Lung (tissue), 12 donors: ENCODE data around the gene KLHDC3. TPM values are rescaled to one million over a fixed set of nuclear protein-coding genes. Genes with fewer than 3 reads are reported as not detected.

ENCODE experiments used
- ATAC-seq: fragments of 200-7000 bp; cut with Tn5 transposase; one replicate; pipeline ENCODE4 v1.9.1; 2020; ENCODE audit warnings: moderate number of reproducible peaks; ENCODE audit not compliant: insufficient read depth, low FRiP score
- DNase-seq, 3 donors: peaks; one replicate each; pipeline ENCODE4 v3.0.0-alpha.2; 2013 to 2017
- H3K27ac ChIP-seq, 2 donors: one replicate each; pipeline ENCODE4 v1.5.1; 2013; ENCODE audit warnings: mild to moderate bottlenecking in 2 of 2, moderate library complexity in 2 of 2, control low read depth in 1 of 2, inconsistent platforms in 1 of 2, low read depth in 1 of 2, low read length in 1 of 2
- H3K27me3 ChIP-seq, 3 donors: one replicate each; pipeline ENCODE4 v1.5.1; 2013; ENCODE audit warnings: low read length in 2 of 3; ENCODE audit not compliant: control insufficient read depth in 3 of 3, insufficient read depth in 3 of 3
- H3K36me3 ChIP-seq, 4 donors: one replicate each; pipeline ENCODE4 v1.5.1; 2013; ENCODE audit warnings: low read length in 4 of 4, mild to moderate bottlenecking in 1 of 4, moderate library complexity in 1 of 4; ENCODE audit not compliant: control insufficient read depth in 4 of 4, insufficient read depth in 4 of 4
- H3K4me1 ChIP-seq, 5 donors: one replicate each; pipeline ENCODE4 v1.5.1; 2013; ENCODE audit warnings: low read length in 5 of 5, mild to moderate bottlenecking in 2 of 5, moderate library complexity in 1 of 5; ENCODE audit not compliant: control insufficient read depth in 5 of 5, insufficient read depth in 5 of 5
- H3K4me3 ChIP-seq: one replicate; pipeline ENCODE4 v1.5.1; 2013; ENCODE audit warnings: mild to moderate bottlenecking, control low read depth, moderate library complexity
- H3K9ac ChIP-seq, 2 donors: one replicate each; pipeline ENCODE4 v1.5.1; 2013; ENCODE audit warnings: low read length in 2 of 2, control low read depth in 1 of 2; ENCODE audit not compliant: insufficient read depth in 1 of 2
- H3K9me3 ChIP-seq, 4 donors: one replicate each; pipeline ENCODE4 v1.5.1; 2013; ENCODE audit warnings: low read length in 3 of 4, mild to moderate bottlenecking in 1 of 4, moderate library complexity in 1 of 4; ENCODE audit not compliant: control insufficient read depth in 4 of 4, insufficient read depth in 3 of 4
- CTCF ChIP-seq: IDR thresholded peaks from 2 replicates; pipeline ENCODE4 v1.5.1; 2012; ENCODE audit warnings: mild to moderate bottlenecking; ENCODE audit errors: control extremely low read depth, extremely low read depth
- WGBS, 2 donors: extraction: QIAGEN DNeasy Blood & Tissue Kit; methylation state at CpG; one replicate each; pipeline ENCODE4 v1.1.7; 2013; 5-methylcytosine and 5-hydroxymethylcytosine counted together
- polyA plus RNA-seq, 2 donors: library from polyadenylated mRNA; stranded (reverse); fragments of 200-250 nt; gene quantifications; one replicate each; pipeline ENCODE4 v1.2.1, GENCODE V29; 2013
- total RNA-seq, 2 donors: library from RNA; depleted of rRNA in 1 of 2; stranded (reverse); fragments of >200 nt in 1 of 2; gene quantifications; one replicate each; pipeline ENCODE4 v1.2.1, GENCODE V29; 2014 to 2021
- donor health status: control.
- donor health status: control.
- donor health status: Bipolar disorder and iron deficiency.
- donor health status: healthy.
- donor health status: DM: yes; HTN: yes; CAD: no.

KLHDC3 gene
- total and polyA plus RNA-seq, 4 donors = 46.3 to 74.4 (median 54.5) TPM

- peaks cover 6 to 24% (median 12%) of the 10 kb centered on the region in 5 donors for H3K4me1 ChIP-seq
- peak overlapping the region; percentile 85 to 95 for H3K27ac ChIP-seq
- peak overlapping the region; percentile 92 for H3K4me3 ChIP-seq
- no peaks in the 10 kb centered on the region for H3K9me3 ChIP-seq
- TF ChIP-seq CTCF = no peak
- ATAC-seq (no peak), DNase-seq (peak in 1 of 3 donors; percentile 17)
- H3K36me3 ChIP-seq = peaks cover 0 to 2% (median 0%) of the 10 kb centered on the region in 4 donors
- H3K9ac ChIP-seq = peak overlapping the region; percentile 56 to 79
- WGBS, 2 donors = 37 to 41% methylated on average over 9 of the region's 9 CpGs
- no peaks in the 10 kb centered on the region for H3K27me3 ChIP-seq
Measured at GRCh38 chr6:42979523-42980177, 34.4 kb upstream of the KLHDC3 start.

- no peak for ATAC-seq
- Histone ChIP-seq H3K27me3 (no peaks in the 10 kb centered on the region), H3K4me1 (peaks cover 9 to 39% (median 24%) of the 10 kb centered on the region in 5 donors), H3K9me3 (no peaks in the 10 kb centered on the region), H3K36me3 (no peaks in the 10 kb centered on the region), H3K27ac (no peak overlapping the region), H3K4me3 (no peak overlapping the region), H3K9ac (no peak overlapping the region)
- WGBS, 2 donors = 75 to 90% methylated on average over 5 of the region's 5 CpGs
- no peak for DNase-seq
- no peak for TF ChIP-seq CTCF
Measured at GRCh38 chr6:42981836-42982235, 32.2 kb upstream of the KLHDC3 start.

GRCh38 chr6:42984001-42984923 lies 29.8 kb upstream of the KLHDC3 start, which contains the start of gene PPP2R5D:
Gene PPP2R5D, plus strand, starts transcription at chr6:42984570. Its CDS starts 108 bp downstream, at chr6:42984678.
- Histone ChIP-seq H3K36me3 (peaks cover 0 to 4% (median 2%) of the 10 kb centered on the region in 4 donors), H3K4me3 (peak within 1 kb of the TSS; percentile 71), H3K27me3 (no peaks in the 10 kb centered on the region), H3K9me3 (no peaks in the 10 kb centered on the region), H3K4me1 (peaks cover 8 to 45% (median 26%) of the 10 kb centered on the region in 5 donors), H3K27ac (peak within 1 kb of the TSS; percentile 80 to 86), H3K9ac (peak within 1 kb of the TSS; percentile 77 to 87)
- no peak for TF ChIP-seq CTCF
- WGBS, 2 donors = 1% methylated on average over 40 to 59 of the region's 59 CpGs
- DNase-seq = peak; percentile 98 to 100 (median 99)
- peak; percentile 95 for ATAC-seq
